NCI-H69 (cell line): ENCODE results near the gene RTN4RL2.

ENCODE experiments used
- DNase-seq: peaks from one replicate; lab custom pipeline; 2025; lab: John Stamatoyannopoulos, UW

The RTN4RL2 gene

GRCh38 chr11:57500515-57500914 lies 40.2 kb downstream of the RTN4RL2 start:
- no peak for DNase-seq

DNA sequence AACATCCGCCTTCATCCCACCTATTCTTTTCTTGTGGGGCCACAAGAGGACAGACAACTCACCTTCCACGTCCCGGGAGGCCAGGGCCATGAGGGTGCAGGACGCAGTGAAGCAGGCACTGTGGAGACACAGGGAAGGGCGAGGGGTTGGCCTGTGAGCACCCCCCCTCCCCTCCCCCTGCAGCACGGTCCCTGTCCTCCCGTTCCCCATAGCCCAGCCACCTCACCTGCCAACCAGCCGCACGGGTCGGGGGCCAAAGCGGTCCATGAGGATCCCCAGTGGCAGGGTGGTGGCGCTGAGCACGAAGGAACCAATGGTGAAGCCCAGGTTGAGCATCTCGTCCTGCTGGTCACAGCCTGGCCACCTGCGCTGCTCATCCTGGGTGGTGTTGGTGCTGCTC lies 40.6 kb downstream of the RTN4RL2 start:
- DNase-seq = no peak

DNA sequence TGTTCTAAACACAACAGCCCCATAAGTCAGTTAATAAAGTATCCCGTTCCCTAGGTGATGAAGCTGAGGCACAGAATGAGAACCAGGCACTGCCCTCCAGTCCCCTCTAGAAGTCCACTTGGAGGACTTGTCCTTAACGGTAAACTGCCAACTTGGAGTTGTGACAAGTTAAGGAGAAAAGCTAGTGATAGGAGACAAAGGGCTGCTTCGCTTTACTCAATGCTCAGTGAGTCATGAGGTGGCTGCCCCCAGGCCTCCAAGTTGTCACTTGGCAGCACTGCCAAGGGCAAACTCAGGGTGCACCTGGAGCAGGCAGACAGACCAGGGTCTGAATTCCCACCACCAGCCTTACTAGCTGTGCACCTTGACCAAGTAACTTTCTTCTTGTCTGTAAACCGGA lies 41.6 kb downstream of the RTN4RL2 start:
- peak; percentile 22 for DNase-seq

- no peak for DNase-seq
Measured at GRCh38 chr11:57502376-57502775, 42.0 kb downstream of the RTN4RL2 start.

DNA sequence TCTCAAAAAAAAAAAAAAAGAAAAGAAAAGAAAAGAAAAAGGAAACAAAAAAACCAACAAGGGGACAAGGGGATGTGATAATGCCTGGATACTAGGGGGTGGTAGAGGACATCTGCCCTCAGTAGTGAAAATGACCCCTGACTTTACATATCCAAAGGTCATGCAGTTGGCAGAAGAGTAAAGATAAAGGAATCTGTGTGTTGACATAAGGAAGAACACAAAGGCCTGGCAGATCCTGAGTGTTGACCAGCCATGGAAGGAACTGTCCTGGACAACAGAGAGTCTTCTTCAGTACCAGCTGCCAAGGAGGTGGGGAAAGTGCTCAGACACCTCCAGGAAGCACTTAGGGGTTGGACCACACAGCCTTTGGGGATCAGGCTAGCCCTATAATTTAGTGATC lies 42.5 kb downstream of the RTN4RL2 start:
- no peak for DNase-seq

GRCh38 chr11:57504511-57504910 lies 44.2 kb downstream of the RTN4RL2 start:
- no peak for DNase-seq

DNA sequence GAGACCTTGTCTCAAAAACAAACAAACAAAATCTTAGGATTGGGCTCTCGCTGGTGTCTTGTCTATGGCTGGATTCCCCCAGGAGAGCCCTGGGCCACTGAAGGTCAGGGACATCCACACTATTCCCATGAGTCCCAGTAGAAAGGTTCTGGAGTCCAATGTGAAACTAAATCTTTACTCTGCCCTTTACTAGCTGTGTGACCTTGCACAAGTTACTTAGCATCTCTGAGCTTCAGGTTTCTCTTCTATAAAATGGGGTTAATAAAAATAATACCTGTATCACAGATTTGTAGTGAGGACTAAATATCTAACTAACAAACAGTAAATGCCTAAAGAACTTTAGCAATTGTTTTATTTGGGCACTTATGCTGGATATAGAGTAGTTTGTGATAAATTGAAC lies 46.2 kb downstream of the RTN4RL2 start:
- no peak for DNase-seq

DNA sequence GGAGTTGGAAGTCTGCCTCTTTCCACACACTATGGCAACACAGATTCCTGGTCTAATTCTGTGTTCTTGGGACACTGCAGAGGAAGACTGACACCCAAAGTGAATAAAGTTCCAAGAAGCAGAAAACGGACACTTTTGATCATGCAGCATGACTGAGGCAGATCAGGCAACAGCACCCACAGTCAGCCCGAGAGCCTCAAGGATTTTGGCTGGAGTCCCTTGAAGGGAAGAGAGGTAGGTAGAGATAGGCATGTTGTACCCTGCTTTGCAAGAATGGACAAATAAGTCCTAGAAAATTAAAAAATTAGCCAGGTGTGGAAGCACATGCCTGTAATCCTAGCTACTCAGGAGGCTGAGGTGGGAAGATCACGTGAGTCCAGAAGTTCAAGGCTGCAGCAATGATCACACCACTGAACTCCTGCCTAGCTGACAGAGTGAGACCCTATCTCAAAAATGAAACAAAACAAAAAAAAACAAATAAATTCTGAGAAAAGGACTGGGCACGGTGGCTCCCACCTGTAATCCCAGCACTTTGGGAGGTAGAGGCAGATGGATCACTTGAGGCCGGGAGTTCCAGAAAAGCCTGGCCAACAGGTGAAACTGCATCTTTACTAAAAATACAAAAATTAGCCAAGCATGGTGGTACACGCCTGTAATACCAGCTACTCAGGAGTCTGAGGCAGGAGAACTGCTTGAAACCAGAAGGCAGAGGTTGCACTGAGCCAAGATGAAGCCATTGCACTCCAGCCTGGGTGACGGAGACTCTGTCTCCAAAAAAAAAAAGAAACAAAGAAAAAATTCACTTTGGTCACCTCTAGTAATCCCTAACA lies 48.2 kb downstream of the RTN4RL2 start:
- DNase-seq = no peak

DNA sequence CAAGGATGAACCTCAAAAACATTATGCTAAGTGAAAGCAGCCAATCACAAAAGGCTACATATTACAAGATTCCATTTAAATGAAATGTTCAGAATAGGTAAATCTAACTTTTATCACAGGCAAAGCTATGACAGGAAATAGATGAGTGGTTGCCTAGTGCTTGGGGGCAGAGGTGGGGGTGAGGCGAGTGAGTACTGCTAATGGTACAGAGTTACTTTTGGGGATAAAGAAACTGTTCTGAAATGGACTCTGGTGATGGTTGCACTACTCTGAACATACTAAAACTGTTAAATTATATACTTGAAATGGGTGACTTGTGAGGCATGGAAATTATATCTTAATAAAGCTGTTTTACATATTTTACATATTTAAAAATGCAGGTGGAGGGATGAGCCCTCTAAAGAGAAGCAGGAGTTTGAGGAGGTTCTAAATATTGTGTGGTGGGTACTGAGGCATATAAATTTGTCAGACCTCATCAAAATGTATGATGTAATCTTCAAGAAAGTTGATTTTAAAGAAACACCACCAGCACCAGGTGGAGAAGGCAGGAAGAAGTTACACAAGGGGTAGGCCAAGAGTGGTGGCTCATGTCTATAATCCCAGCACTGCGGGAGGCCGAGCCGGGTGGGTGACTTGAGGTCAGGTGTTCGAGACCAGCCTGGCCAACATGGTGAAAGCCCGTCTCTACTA lies 51.6 kb downstream of the RTN4RL2 start:
- no peak for DNase-seq

DNA sequence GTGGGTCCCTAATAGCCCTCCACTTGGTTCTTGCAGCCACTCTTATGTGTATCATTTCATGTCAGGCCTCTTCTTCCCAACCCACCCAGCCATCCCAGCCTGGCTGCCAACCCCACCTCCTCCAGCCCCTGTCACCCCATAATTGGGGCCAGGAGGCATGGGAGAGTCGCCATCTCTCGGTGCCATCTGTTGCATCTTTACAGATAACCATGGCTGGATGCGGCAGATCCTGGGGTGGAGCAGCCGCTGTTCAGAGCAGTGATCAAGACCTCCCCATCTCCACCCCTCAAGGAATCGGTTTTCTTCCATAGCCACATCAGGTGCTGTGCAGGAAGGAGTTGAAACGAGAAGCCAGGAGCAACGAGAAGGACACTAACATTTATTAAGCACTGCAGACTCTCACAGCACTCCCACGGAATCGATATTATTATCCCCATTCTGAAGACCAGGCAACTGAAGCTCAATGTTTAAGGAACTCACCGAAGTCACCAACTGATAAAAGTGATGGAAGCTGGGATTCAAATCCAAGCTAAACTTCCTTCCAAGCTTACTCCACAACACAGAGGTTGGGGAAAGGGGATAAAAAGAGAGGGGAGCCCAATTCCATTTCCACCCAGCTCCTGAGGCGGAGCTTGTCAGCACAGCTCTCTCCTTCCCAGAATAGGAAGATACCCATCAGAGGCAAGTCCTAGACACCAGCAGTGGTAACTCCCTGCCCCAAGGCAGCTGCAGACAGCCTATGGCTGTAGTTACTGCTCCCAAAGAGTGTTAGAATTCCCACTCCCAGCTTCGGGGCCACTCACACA lies 52.5 kb downstream of the RTN4RL2 start:
- peak; percentile 38 for DNase-seq

GRCh38 chr11:57513452-57513795 lies 53.1 kb downstream of the RTN4RL2 start:
- peak; percentile 28 for DNase-seq

DNA sequence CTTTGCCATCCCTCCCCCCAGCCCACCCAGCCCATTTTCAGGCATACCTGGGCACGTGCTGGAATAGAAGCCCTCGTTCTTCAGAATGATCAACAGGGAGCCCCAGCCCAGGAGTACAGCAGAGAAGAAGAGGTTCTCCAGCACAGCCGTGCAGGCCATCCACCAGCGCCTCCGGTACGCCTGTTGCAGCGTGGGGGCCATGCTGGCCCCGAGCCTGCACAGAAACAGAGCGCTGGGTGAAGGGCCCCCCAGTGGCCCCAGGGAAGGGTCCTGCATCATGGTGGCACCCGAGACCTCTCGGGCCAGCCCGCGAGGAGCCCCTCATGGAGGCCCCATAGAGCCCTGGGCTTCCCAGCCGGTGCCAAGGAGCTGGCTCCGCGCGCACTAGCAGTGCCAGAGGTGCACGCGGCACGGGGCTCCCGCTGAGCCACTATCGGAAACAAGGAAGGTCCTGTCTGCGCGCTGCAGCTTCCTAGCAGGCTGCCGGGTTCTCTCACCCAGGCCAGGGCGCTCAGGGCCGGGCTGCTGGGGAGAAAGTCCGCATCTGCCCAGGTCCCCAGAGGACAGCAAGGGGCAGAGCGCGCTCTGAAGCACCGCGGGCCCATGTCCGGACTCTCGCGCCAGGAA lies 53.7 kb downstream of the RTN4RL2 start:
- DNase-seq = peak; percentile 86

GRCh38 chr11:57514538-57515331 lies 54.4 kb downstream of the RTN4RL2 start:
- DNase-seq = peak; percentile 87

GRCh38 chr11:57515332-57516060 lies 55.2 kb downstream of the RTN4RL2 start, which contains the start of gene SLC43A1:
SLC43A1 (minus strand) TSS chr11:57515702; CDS start chr11:57514111, 1,591 bp downstream.
- peak; percentile 77 for DNase-seq

GRCh38 chr11:57516061-57516443 lies 55.7 kb downstream of the RTN4RL2 start:
- no peak for DNase-seq

GRCh38 chr11:57521116-57521515 lies 60.8 kb downstream of the RTN4RL2 start:
- DNase-seq = no peak

GRCh38 chr11:57523419-57523818 lies 63.1 kb downstream of the RTN4RL2 start:
- DNase-seq = no peak
